ENCODE data around the gene ELP5. TPM values are rescaled to one million over a fixed set of nuclear protein-coding genes. Genes with fewer than 3 reads are reported as not detected.
A peak's percentile ranks its signal among the peaks of the same experiment; 100 is the strongest.

ELP5 gene
- total and polyA plus RNA-seq, 2 donors (not counting 1 experiment from before 2014, with no cell fraction given), result 22.6 to 33.2 TPM

GRCh38 chr17:7253082-7253481, 1.1 kb downstream of the ELP5 start:
- Histone ChIP-seq H3K9me3 (ENCODE audit: control insufficient read depth, insufficient read depth, low read depth, low read length) (no peaks in the 10 kb centered on the region), H3K36me3 (ENCODE audit: control insufficient read depth, insufficient read depth, low read length) (peaks cover 1% of the 10 kb centered on the region), H3K4me1 (ENCODE audit: control insufficient read depth, extremely low read depth, insufficient read depth, low read length) (peaks cover 7% of the 10 kb centered on the region), H3K4me2 (ENCODE audit: extremely low read depth, insufficient read depth, low read length) (peak overlapping the region; percentile 90), H3K9ac (ENCODE audit: insufficient read depth, low read length) (peak overlapping the region; percentile 96), H3K4me3 (replicated peaks in 1 of 4; ENCODE audit: control extremely low read depth in 1 of 4, insufficient read depth in 1 of 4, low read depth in 3 of 4, low read length in 4 of 4) (peak overlapping the region; percentile 72 to 96 (median 89)), H4K20me1 (ENCODE audit: control insufficient read depth, extremely low read depth, insufficient read depth, low read length) (no peaks in the 10 kb centered on the region), H3K79me2 (ENCODE audit: control insufficient read depth, insufficient read depth, low read length) (peaks cover 43% of the 10 kb centered on the region), H3K27me3 (ENCODE audit: control insufficient read depth, insufficient read depth, low read length) (no peaks in the 10 kb centered on the region), H3K27ac (ENCODE audit: insufficient read depth, low read length) (peak overlapping the region; percentile 99), H2AFZ (ENCODE audit: low read length) (no peak overlapping the region)
- TF ChIP-seq CTCF (conservative IDR thresholded peaks at IDR 0.05 in 1 of 2, IDR thresholded peaks at IDR 0.05 in 1 of 2; ENCODE audit: low read depth in 1 of 2, low read length in 2 of 2) (no peak), EZH2 (IDR thresholded peaks at IDR 0.05; ENCODE audit: low read length, missing control alignments) (no peak)
- no peak for DNase-seq (ENCODE audit: low read depth in 2 of 2)

- Histone ChIP-seq H3K4me3 (replicated peaks in 1 of 4; ENCODE audit: control extremely low read depth in 1 of 4, insufficient read depth in 1 of 4, low read depth in 3 of 4, low read length in 4 of 4) (no peak overlapping the region), H3K79me2 (ENCODE audit: control insufficient read depth, insufficient read depth, low read length) (peaks cover 28% of the 10 kb centered on the region), H3K27ac (ENCODE audit: insufficient read depth, low read length) (no peak overlapping the region), H3K4me1 (ENCODE audit: control insufficient read depth, extremely low read depth, insufficient read depth, low read length) (peaks cover 3% of the 10 kb centered on the region), H2AFZ (ENCODE audit: low read length) (no peak overlapping the region), H3K4me2 (ENCODE audit: extremely low read depth, insufficient read depth, low read length) (no peak overlapping the region), H4K20me1 (ENCODE audit: control insufficient read depth, extremely low read depth, insufficient read depth, low read length) (no peaks in the 10 kb centered on the region), H3K36me3 (ENCODE audit: control insufficient read depth, insufficient read depth, low read length) (peaks cover 1% of the 10 kb centered on the region), H3K9me3 (ENCODE audit: control insufficient read depth, insufficient read depth, low read depth, low read length) (no peaks in the 10 kb centered on the region), H3K27me3 (ENCODE audit: control insufficient read depth, insufficient read depth, low read length) (no peaks in the 10 kb centered on the region), H3K9ac (ENCODE audit: insufficient read depth, low read length) (no peak overlapping the region)
- TF ChIP-seq EZH2 (IDR thresholded peaks at IDR 0.05; ENCODE audit: low read length, missing control alignments), result no peak
- TF ChIP-seq CTCF (conservative IDR thresholded peaks at IDR 0.05 in 1 of 2, IDR thresholded peaks at IDR 0.05 in 1 of 2; ENCODE audit: low read depth in 1 of 2, low read length in 2 of 2), result no peak
- DNase-seq (ENCODE audit: low read depth in 2 of 2), result no peak
Measured at GRCh38 chr17:7254511-7254910, 2.5 kb downstream of the ELP5 start.

GRCh38 chr17:7256766-7257456, 4.9 kb downstream of the ELP5 start:
- H3K79me2 ChIP-seq (ENCODE audit: control insufficient read depth, insufficient read depth, low read length), result peaks cover 9% of the 10 kb centered on the region
- H3K4me3 ChIP-seq (replicated peaks in 1 of 4; ENCODE audit: control extremely low read depth in 1 of 4, insufficient read depth in 1 of 4, low read depth in 3 of 4, low read length in 4 of 4), result no peak overlapping the region
- peaks cover 1% of the 10 kb centered on the region for H3K36me3 ChIP-seq (ENCODE audit: control insufficient read depth, insufficient read depth, low read length)
- no peaks in the 10 kb centered on the region for H3K4me1 ChIP-seq (ENCODE audit: control insufficient read depth, extremely low read depth, insufficient read depth, low read length)
- H3K9ac ChIP-seq (ENCODE audit: insufficient read depth, low read length), result no peak overlapping the region
- H2AFZ ChIP-seq (ENCODE audit: low read length), result no peak overlapping the region
- H3K27ac ChIP-seq (ENCODE audit: insufficient read depth, low read length), result no peak overlapping the region
- no peaks in the 10 kb centered on the region for H3K9me3 ChIP-seq (ENCODE audit: control insufficient read depth, insufficient read depth, low read depth, low read length)
- no peak for DNase-seq (ENCODE audit: low read depth in 2 of 2)
- no peak for TF ChIP-seq EZH2 (IDR thresholded peaks at IDR 0.05; ENCODE audit: low read length, missing control alignments)
- no peak for TF ChIP-seq CTCF (conservative IDR thresholded peaks at IDR 0.05 in 1 of 2, IDR thresholded peaks at IDR 0.05 in 1 of 2; ENCODE audit: low read depth in 1 of 2, low read length in 2 of 2)
- H3K27me3 ChIP-seq (ENCODE audit: control insufficient read depth, insufficient read depth, low read length), result no peaks in the 10 kb centered on the region
- H3K4me2 ChIP-seq (ENCODE audit: extremely low read depth, insufficient read depth, low read length), result no peak overlapping the region
- H4K20me1 ChIP-seq (ENCODE audit: control insufficient read depth, extremely low read depth, insufficient read depth, low read length), result no peaks in the 10 kb centered on the region

All from fibroblast of lung (primary cell).